Activated CD4-positive, alpha-beta T cell treated with anti-CD3 and anti-CD28 coated beads for 24 hours (primary cell): ENCODE data around the gene RNF38.
"Not testable (repeated sequence)": the region's sequence is repeated elsewhere in the genome, so short reads cannot be mapped to it uniquely, and the experiment has no call there.

Experiments used
- DNase-seq, 2 donors: peaks; one replicate each; pipeline ENCODE4 v3.0.0-alpha.2; 2020; ENCODE audit warnings: low read depth in 2 of 2

RNF38 gene

GRCh38 chr9:36399980-36400331, at the start of gene RNF38:
Gene RNF38 (minus strand): TSS chr9:36400269. CDS start chr9:36400108, 161 bp downstream.
- DNase-seq = no peak

- not testable (repeated sequence) for DNase-seq
Observed at GRCh38 chr9:36448555-36448954, 48.5 kb upstream of the RNF38 start.

- DNase-seq = no peak
Observed at GRCh38 chr9:36448017-36448416, 47.9 kb upstream of the RNF38 start.

- DNase-seq = not testable (repeated sequence)
Observed at GRCh38 chr9:36446678-36447077, 46.6 kb upstream of the RNF38 start.

- no peak for DNase-seq
Observed at GRCh38 chr9:36445800-36446361, 45.8 kb upstream of the RNF38 start.

- DNase-seq = no peak
Observed at GRCh38 chr9:36444203-36444602, 44.1 kb upstream of the RNF38 start.

GRCh38 chr9:36443581-36443980, 43.5 kb upstream of the RNF38 start:
- no peak for DNase-seq

GRCh38 chr9:36442710-36443109, 42.6 kb upstream of the RNF38 start:
- no peak for DNase-seq

GRCh38 chr9:36441966-36442365, 41.9 kb upstream of the RNF38 start:
- DNase-seq = no peak

GRCh38 chr9:36438536-36439236, 38.6 kb upstream of the RNF38 start:
- no peak for DNase-seq

GRCh38 chr9:36437790-36438189, 37.7 kb upstream of the RNF38 start:
- DNase-seq = no peak

- DNase-seq = no peak
Observed at GRCh38 chr9:36436909-36437308, 36.8 kb upstream of the RNF38 start.

GRCh38 chr9:36433386-36433785, 33.3 kb upstream of the RNF38 start:
- no peak for DNase-seq

GRCh38 chr9:36431078-36431477, 31.0 kb upstream of the RNF38 start:
- DNase-seq = no peak

- no peak for DNase-seq
Observed at GRCh38 chr9:36426945-36427344, 26.9 kb upstream of the RNF38 start.

- DNase-seq = no peak
Observed at GRCh38 chr9:36426348-36426747, 26.3 kb upstream of the RNF38 start.

- DNase-seq = no peak
Observed at GRCh38 chr9:36424289-36425055, 24.4 kb upstream of the RNF38 start.

GRCh38 chr9:36423206-36423605, 23.1 kb upstream of the RNF38 start:
- no peak for DNase-seq

- DNase-seq = no peak
Observed at GRCh38 chr9:36416890-36417289, 16.8 kb upstream of the RNF38 start.

GRCh38 chr9:36415822-36416525, 15.9 kb upstream of the RNF38 start:
- no peak for DNase-seq

- not testable (repeated sequence) for DNase-seq
Observed at GRCh38 chr9:36411410-36411809, 11.3 kb upstream of the RNF38 start.

GRCh38 chr9:36409076-36409475, 9.0 kb upstream of the RNF38 start:
- not testable (repeated sequence) for DNase-seq
